ENCODE data around the gene TULP1. TPM values are rescaled to one million over a fixed set of nuclear protein-coding genes. Genes with fewer than 3 reads are reported as not detected.
"Not testable (repeated sequence)": the region's sequence is repeated elsewhere in the genome, so short reads cannot be mapped to it uniquely, and the experiment has no call there.

The TULP1 gene
- total RNA-seq, 1 donor from 2014 or later = not detected

DNA sequence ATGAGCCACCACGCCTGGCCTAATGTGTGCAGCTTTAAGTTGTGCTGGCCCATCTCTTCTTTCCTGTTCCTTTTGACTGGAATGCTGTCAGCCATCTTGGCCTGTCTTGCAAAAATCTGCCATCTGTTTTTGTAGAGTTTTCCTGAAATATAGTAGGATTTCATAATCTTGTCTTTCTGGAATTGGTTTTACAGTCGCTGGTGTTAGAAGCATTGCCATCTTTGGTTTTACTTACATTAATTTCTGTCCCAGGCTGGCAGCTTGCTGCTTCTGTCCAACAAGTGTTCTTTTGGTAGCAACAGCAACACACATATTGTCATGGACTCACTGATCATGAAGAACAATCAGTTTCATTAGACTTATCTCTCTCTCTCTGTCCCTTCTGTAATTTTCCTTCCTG, 29.1 kb upstream of the TULP1 start:
- Mint-ChIP-seq H3K27me3 (ENCODE audit: low read depth, unreplicated experiment) (peaks cover 4% of the 10 kb centered on the region), H3K4me1 (ENCODE audit: low read depth, unreplicated experiment) (no peaks in the 10 kb centered on the region), H3K4me3 (ENCODE audit: unreplicated experiment) (no peak overlapping the region), H3K36me3 (ENCODE audit: low read depth, unreplicated experiment) (no peaks in the 10 kb centered on the region), H3K9me3 (ENCODE audit: unreplicated experiment) (peaks cover 9% of the 10 kb centered on the region), H3K27ac (ENCODE audit: unreplicated experiment) (no peak overlapping the region)
- Histone ChIP-seq H3K4me2 (ENCODE audit: low read length) (no peak overlapping the region), H3K9me3 (ENCODE audit: insufficient read depth, low read depth, low read length) (no peaks in the 10 kb centered on the region), H3K27ac (ENCODE audit: low read depth, low read length) (no peak overlapping the region), H3K79me2 (ENCODE audit: insufficient read depth, low read length) (no peaks in the 10 kb centered on the region), H2AFZ (ENCODE audit: low read depth, low read length) (no peak overlapping the region), H3K27me3 (ENCODE audit: insufficient read depth, low read length) (no peaks in the 10 kb centered on the region), H3K4me1 (ENCODE audit: insufficient read depth, low read length) (no peaks in the 10 kb centered on the region), H3K9ac (ENCODE audit: low read length) (no peak overlapping the region), H3K36me3 (ENCODE audit: insufficient read depth, low read length) (no peaks in the 10 kb centered on the region), H4K20me1 (ENCODE audit: insufficient read depth, low read length) (no peaks in the 10 kb centered on the region), H3K4me3 (ENCODE audit: insufficient read depth, low read depth, low read length) (no peak overlapping the region)
- FAIRE-seq = no peak
- DNase-seq (ENCODE audit: low read depth) = no peak
- TF ChIP-seq CTCF (IDR thresholded peaks at IDR 0.05; ENCODE audit: insufficient read depth, low read depth, low read length) (no peak), EZH2 (IDR thresholded peaks at IDR 0.05; ENCODE audit: insufficient read depth, low read length) (no peak)

- no peaks in the 10 kb centered on the region for H3K4me1 ChIP-seq (ENCODE audit: insufficient read depth, low read length)
- FAIRE-seq = no peak
- TF ChIP-seq EZH2 (IDR thresholded peaks at IDR 0.05; ENCODE audit: insufficient read depth, low read length) (no peak), CTCF (IDR thresholded peaks at IDR 0.05; ENCODE audit: insufficient read depth, low read depth, low read length) (no peak)
Observed at GRCh38 chr6:35539223-35539622, 26.5 kb upstream of the TULP1 start.

GRCh38 chr6:35535847-35536246, 23.2 kb upstream of the TULP1 start:
- H3K9me3 ChIP-seq (ENCODE audit: insufficient read depth, low read depth, low read length); H3K4me3 ChIP-seq (ENCODE audit: insufficient read depth, low read depth, low read length); H3K36me3 Mint-ChIP-seq (ENCODE audit: low read depth, unreplicated experiment); H3K27me3 ChIP-seq (ENCODE audit: insufficient read depth, low read length); DNase-seq (ENCODE audit: low read depth); FAIRE-seq; H3K9ac ChIP-seq (ENCODE audit: low read length); H3K27me3 Mint-ChIP-seq (ENCODE audit: low read depth, unreplicated experiment); H3K36me3 ChIP-seq (ENCODE audit: insufficient read depth, low read length); H3K79me2 ChIP-seq (ENCODE audit: insufficient read depth, low read length); H4K20me1 ChIP-seq (ENCODE audit: insufficient read depth, low read length); H3K9me3 Mint-ChIP-seq (ENCODE audit: unreplicated experiment); H2AFZ ChIP-seq (ENCODE audit: low read depth, low read length); H3K4me2 ChIP-seq (ENCODE audit: low read length); H3K27ac Mint-ChIP-seq (ENCODE audit: unreplicated experiment); H3K4me1 ChIP-seq (ENCODE audit: insufficient read depth, low read length); H3K4me3 Mint-ChIP-seq (ENCODE audit: unreplicated experiment); H3K4me1 Mint-ChIP-seq (ENCODE audit: low read depth, unreplicated experiment); H3K27ac ChIP-seq (ENCODE audit: low read depth, low read length): not testable (repeated sequence)

More at GRCh38 chr6:35539223-35539622, 26.5 kb upstream of the TULP1 start:
- no peaks in the 10 kb centered on the region for H4K20me1 ChIP-seq (ENCODE audit: insufficient read depth, low read length)
- H3K27ac ChIP-seq (ENCODE audit: low read depth, low read length) = no peak overlapping the region
- no peaks in the 10 kb centered on the region for H3K79me2 ChIP-seq (ENCODE audit: insufficient read depth, low read length)
- no peak overlapping the region for H3K4me3 ChIP-seq (ENCODE audit: insufficient read depth, low read depth, low read length)
- Mint-ChIP-seq H3K27me3 (ENCODE audit: low read depth, unreplicated experiment) (peaks cover 11% of the 10 kb centered on the region), H3K4me1 (ENCODE audit: low read depth, unreplicated experiment) (peaks cover 6% of the 10 kb centered on the region), H3K9me3 (ENCODE audit: unreplicated experiment) (peaks cover 9% of the 10 kb centered on the region), H3K36me3 (ENCODE audit: low read depth, unreplicated experiment) (no peaks in the 10 kb centered on the region), H3K4me3 (ENCODE audit: unreplicated experiment) (no peak overlapping the region), H3K27ac (ENCODE audit: unreplicated experiment) (no peak overlapping the region)
- H3K9ac ChIP-seq (ENCODE audit: low read length) = no peak overlapping the region
- H2AFZ ChIP-seq (ENCODE audit: low read depth, low read length) = no peak overlapping the region
- H3K4me2 ChIP-seq (ENCODE audit: low read length) = no peak overlapping the region
- no peaks in the 10 kb centered on the region for H3K9me3 ChIP-seq (ENCODE audit: insufficient read depth, low read depth, low read length)
- no peaks in the 10 kb centered on the region for H3K36me3 ChIP-seq (ENCODE audit: insufficient read depth, low read length)
- no peak for DNase-seq (ENCODE audit: low read depth)
- peaks cover 2% of the 10 kb centered on the region for H3K27me3 ChIP-seq (ENCODE audit: insufficient read depth, low read length)

All from astrocyte (in vitro differentiated cells and primary cell).